NCI-H460 (cell line): ENCODE results near the gene PROCA1. TPM values are rescaled to one million over a fixed set of nuclear protein-coding genes. Genes with fewer than 3 reads are reported as not detected.
"Not testable (repeated sequence)": the region's sequence is repeated elsewhere in the genome, so short reads cannot be mapped to it uniquely, and the experiment has no call there.

ENCODE experiments used
- DNase-seq: peaks from one replicate; pipeline ENCODE4 v3.0.0-alpha.2; 2016; ENCODE audit warnings: low read depth; ENCODE audit errors: extremely low read depth
- total RNA-seq: library from RNA; depleted of rRNA; stranded (reverse); fragments of >200 nt; shearing (Covaris generic); gene quantifications from 2 replicates; pipeline ENCODE4 v1.2.3, GENCODE V29; 2014

PROCA1 gene
- total RNA-seq, 1 experiment from 2014 or later = 3.4 TPM

DNA sequence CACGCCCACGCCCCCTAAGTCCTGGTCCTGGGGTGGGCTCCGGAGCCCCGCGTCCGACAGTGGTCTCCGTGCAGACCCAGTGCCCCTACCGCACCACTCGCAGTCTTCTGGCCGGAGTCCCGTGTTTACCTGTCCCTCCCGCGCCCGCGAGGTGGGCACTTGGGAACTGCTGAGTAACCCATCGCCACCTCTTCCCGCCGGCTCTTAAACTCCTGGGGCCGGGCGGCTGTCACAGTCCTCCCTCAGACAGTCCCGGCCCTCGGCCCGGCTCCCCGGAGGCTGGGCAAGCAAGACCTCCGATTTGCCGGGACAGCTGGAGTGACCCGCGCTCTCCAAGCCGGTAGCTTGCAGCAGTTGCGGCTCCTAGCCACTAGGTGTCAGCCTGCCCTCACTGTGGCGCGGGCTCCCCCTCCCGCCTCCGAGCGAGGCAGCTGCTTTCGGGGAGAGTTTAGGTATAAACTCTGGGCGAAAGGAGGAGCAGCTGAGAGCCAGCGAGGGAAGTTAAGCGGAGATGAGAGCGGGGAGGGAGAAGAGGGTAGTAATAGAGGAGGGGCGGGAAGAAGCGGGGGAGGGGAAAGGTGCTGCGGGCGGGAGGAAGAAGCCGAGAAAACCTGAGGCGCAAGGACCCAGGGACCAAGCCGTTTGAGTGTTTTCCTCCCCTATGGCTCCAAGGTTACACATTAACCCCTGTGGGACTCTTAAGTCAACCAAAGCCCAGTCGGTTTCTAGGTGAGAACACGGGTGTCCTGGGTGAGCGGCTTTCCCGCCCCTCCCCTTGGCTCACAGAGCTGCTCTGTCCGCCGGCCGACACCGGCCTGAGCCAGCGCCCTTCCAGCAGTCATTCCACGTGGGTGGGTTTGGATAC, 15.2 kb upstream of the PROCA1 start:
- peak; percentile 95 for DNase-seq

DNA sequence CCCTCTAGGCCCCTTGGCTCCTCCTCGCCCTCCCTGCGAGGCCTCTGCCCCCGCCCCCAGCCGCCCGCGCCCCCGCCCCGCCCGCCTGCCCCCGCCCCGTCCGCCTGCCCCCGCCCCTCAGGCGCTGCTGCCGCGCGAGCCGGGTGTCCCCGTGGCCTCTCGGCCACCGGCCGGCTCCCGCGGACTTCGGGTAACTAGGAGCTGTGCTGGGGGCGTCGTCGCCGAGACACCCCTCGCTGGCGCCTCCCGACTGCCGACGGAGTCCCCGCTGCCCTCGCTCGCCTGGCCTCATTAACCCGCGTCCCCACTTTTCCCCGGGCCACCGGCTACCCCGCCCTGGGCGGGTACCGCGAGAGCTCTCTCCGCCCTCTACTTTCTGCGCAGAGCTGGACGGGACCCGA, 14.5 kb upstream of the PROCA1 start, which contains the start of gene TLCD1:
Gene TLCD1, minus strand, starts transcription at position 8 of the 401 bp plus-strand sequence. CDS start 136 bp downstream, outside the sequence.
- peak; percentile 71 for DNase-seq

DNA sequence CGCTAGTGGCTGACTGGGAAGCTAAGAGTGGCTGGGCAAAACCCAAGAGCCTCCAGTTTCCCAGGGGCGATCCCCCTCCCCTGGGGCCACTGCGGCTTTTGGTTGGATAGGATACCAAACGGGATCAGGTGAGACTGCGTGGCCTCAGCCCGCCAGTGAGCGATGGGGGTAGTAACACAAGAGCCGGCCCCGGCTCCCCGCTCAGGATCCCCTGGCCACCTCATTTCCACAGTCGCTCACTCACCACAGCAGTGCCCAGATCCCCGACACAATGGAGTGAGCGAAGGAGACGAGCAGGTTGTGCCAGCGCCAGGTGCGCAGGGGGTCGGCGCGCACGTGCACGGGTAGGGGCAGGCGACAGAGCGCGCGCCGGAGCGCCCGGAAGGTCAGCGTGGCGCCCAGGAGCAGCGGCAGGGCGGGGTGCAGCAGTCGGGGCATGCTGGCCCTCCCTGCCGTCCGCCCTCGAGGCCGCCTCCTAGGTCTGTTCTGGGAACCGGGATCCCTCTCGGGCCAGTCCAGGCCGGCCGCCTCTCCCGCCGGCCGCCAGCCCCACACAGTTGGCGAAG, 14.1 kb upstream of the PROCA1 start:
- peak; percentile 55 for DNase-seq

DNA sequence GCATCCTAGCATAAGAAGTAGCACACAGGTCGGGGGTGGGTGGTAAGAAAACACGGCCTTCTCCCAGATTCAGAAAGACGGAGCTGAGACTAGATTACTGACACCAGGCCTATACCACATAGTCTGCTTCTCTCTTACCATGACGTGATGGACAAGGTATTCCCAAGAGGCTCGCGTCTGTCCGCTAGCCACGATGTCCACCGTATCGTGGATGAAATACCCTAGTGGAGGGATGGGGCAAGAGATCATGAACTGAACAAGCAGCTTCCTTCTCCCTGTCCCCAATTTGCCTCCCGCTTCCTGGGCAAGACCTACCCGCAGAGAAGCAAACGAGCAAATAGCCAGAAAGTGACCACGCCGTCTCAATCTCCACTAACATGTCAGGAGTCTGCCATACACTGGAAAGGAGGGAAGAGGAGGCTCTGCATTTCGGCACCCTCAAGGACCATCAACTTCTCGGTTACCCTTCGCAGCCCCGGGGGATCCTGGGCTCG, 13.5 kb upstream of the PROCA1 start:
- peak; percentile 78 for DNase-seq

DNA sequence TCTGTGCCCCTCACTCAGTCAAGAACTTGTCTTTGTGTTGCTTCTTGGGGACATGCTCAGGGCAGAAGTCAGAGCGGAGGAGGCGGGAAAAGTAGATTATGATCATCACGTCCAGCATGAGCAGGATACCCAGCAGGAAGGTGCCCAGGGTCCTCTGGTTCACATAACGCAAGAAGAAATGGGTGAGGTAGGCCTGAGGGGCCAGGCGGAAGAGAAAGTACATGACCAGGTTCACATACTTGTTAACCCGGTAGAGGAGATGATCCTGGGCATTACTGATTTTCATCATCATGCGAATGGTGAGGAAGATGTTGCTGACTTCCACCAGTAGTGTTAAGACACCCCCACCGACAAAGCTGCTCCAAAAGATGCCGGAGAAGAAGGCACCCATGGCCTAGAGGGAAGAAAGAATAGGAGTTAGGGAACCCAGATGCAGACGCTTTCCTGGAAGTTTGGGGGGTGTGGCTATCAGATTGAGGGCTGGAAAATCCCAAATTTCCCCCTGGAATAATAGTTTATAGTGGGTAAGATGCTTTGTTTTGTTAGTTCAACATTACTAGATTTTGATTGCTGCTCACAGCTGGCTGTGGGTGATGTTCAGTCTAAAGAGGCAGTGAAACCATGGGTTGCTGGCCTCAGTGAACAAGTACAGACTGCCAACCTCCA, 12.9 kb upstream of the PROCA1 start:
- no peak for DNase-seq

DNA sequence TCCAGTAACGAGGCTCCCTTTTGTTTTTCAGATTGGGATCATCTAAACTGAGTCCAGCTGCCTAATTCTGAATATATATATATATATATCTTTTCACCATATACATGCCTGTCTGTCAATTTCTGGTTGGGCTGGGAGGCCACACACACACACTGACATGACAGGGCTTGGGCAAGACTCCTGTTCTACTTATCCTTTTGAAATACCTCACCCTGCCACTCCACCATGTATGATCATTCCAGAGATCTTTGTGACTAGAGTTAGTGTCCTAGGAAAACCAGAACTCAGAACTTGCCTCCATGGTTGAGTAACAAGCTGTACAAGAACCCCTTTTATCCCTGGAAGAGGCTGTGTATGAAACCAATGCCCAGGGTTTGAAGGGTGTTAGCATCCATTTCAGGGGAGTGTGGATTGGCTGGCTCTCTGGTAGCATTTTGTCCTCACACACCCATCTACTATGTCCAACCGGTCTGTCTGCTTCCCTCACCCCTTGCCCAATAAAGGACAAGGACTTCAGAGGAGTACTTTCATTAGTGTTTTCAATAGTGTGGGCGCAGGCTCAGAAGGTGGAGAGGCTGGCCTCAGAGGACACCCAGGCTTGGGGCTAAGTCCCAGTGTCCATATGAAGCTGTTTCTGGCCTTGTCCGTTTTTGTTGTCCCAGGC, 12.3 kb upstream of the PROCA1 start:
- not testable (repeated sequence) for DNase-seq

DNA sequence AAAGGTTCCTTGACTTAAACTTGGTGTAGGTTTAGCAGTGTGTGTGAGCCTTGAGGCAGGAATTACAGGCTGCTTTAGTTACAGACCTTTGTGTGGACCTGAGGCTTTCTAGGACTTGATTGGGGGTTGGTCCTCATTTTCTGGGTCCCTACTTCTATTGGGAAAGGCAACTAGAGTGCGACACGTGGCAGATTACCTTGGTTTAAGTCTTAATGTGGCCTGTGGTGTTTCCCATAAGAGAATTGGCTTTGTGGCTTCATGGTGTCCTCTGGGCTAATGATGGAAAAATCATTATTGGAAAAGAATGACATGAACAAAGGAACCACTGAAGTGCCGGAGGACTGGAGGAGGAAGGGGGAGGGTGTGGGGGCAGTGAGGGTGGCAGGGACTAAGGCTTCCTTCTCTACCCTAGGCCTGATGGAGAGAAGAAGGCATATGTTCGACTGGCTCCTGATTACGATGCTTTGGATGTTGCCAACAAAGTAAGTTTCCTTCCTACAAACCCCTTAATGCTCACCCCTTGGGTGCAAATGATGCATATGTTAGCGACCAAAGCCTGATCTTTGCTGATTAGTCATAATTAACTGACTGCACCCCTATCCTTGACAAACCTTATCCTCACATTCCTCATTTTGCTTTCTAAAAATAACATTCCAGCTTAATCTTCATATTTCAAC, 11.6 kb upstream of the PROCA1 start:
- DNase-seq = no peak

DNA sequence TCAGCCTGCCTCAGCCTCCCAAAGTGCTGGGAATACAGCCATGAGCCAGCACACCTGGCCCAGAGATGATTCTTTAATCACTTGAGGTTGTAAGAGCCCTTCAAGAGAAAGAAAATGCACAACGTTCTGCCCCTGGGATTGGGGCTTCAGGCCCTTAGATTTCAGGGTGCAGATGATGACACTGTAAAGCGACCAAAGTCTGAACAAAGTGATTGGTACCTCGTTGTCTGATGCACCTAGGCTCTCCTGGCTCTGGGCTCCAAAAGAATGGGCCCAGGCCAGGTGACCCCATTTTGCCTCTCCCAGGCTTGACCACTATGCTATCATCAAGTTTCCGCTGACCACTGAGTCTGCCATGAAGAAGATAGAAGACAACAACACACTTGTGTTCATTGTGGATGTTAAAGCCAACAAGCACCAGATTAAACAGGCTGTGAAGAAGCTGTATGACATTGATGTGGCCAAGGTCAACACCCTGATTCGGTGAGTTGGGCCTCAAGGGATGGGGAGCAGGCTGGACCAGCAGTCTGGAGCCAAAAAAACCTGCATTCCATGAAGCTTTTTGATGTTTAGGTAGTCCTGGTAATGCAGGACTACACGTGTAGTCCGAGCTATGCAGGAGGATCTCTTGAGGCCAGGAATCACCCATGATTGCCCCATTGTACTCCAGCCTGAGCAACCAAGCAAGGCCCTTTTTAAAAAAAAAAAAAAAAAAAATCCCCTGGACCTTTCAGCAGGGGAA, 10.9 kb upstream of the PROCA1 start:
- no peak for DNase-seq

DNA sequence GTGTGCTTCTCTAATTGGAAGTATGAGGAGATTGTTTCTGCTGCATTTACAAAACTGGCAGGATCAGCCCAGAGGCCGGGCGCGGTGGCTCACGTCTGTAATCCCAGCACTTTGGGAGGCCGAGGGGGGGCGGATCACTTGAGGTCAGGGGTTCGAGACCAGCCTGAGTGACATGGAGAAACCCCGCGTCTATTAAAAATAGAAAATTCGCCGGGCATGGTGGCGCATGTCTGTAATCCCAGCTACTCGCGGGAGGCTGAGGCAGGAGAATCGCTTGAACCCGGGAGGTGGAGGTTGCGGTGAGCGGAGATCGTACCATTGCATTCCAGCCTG, 9.3 kb upstream of the PROCA1 start:
- DNase-seq = not testable (repeated sequence)

DNA sequence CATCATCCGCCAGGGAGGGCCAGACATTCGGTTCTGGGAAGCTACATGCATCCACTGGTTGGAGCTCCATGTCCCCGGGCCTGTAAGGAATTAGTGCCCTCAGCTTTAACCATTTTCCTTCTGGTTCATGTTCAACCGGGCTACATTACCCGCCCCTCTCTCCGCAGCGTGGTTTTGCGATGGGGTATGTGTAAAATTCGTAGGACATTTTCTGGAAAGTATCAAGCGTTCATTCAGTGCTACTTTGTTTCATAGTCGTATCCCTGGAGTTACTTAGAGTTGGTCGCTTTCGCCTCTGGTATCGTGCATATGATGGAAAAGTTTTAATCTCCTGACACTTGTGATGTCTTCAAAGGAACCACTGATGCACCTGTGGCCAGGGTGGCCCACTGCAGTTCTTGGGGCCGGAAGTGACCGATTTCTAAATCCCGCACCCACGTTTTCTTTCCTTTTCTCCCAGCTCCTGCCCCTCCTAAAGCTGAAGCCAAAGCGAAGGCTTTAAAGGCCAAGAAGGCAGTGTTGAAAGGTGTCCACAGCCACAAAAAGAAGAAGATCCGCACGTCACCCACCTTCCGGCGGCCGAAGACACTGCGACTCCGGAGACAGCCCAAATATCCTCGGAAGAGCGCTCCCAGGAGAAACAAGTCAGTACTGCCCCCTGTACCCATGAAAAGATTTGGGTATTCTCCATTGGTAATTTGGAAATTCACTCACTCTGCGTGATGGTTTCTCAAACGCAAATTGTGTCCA, 8.7 kb upstream of the PROCA1 start:
- no peak for DNase-seq

DNA sequence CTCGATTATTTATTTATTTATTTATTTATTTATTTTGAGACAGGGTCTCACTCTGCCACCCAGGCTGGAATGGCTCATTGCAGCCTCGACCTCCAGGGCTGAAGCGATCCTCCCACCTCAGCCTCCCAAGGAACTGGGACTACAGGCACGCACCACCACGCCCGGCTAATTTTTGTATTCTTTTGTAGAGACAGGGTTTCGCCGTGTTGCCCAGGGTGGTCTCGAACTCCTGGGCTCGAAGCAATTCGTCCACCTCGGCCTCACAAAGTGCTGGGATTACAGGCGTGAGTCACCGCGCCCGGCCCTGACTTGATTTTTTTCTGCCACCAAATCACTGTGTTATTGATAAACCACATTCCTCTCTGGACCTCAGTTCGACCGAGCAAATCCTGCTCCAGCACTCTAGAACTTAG, 7.3 kb upstream of the PROCA1 start:
- no peak for DNase-seq

DNA sequence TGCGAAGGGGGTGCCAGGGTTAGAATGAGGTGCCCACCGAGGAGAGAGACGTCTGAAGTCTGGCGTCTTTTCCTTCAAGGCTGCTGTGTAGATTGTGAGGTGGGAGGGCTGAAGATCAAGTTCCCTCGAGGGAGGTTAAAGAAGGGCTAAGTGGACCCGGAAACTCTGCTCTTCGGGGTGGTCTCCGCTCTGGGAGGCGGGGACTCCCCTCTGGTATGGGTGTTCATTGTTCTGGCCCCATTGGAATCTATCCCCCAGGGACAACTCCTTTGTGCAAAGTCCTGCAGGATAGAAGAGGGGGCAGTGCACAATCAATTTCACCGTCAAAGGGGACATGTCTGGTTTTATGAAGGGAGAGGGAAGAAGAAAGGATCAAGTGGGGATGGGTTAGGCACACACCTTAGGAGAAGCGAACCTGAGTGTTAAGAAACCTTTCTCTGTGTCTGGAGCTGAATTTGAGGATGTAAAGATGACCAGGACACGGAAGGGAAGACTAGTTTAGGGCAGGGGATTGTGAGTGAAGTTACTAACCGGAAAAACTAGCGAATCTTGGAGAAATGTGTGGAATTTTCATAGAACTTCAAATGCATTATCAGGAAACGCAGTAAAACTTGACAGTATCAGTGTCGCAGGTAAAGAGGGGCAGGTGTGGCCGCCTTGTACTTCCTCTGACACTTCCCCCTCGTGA, 6.8 kb upstream of the PROCA1 start:
- DNase-seq = no peak

DNA sequence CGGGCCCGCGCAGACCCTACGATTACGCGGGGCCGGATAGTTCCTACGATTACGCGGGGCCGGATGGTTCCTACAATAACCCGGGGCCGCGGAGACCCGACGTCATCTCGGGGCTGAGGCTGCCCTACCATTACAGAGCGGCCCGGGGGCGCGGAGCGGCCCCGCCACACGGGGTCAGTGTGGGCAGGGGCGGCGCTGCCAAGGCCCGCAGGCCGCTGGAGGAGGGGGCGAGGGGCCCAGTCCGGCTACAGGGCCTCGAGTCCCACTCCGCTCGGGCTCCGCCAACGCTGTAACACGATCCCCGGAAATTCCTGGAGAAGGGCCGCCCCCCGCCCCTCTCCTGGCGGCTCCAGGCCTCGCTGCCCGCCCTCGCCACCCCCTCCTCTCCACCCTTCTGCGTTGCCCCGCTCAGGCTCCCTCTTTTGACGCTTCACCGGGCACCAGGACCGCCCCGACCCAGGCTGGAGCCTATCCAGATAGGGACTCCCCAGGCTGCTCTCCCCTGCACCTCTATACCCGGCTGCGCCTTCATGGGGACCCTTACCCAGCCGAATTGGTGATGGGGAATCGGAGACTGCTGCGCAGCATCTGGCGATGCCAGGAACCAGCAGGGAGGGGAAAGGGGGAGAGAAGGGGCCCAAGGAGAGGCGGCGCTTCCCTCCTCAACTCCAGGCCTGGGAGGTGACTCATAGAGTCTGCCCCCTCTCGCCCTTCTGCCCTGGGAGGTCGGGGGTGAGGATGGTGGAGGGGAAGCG, 6.1 kb upstream of the PROCA1 start, which contains the start of gene RAB34:
Gene RAB34, minus strand, starts transcription at position 291 of the 755 bp plus-strand sequence. CDS start 602 bp downstream, outside the sequence.
- peak; percentile 76 for DNase-seq

DNA sequence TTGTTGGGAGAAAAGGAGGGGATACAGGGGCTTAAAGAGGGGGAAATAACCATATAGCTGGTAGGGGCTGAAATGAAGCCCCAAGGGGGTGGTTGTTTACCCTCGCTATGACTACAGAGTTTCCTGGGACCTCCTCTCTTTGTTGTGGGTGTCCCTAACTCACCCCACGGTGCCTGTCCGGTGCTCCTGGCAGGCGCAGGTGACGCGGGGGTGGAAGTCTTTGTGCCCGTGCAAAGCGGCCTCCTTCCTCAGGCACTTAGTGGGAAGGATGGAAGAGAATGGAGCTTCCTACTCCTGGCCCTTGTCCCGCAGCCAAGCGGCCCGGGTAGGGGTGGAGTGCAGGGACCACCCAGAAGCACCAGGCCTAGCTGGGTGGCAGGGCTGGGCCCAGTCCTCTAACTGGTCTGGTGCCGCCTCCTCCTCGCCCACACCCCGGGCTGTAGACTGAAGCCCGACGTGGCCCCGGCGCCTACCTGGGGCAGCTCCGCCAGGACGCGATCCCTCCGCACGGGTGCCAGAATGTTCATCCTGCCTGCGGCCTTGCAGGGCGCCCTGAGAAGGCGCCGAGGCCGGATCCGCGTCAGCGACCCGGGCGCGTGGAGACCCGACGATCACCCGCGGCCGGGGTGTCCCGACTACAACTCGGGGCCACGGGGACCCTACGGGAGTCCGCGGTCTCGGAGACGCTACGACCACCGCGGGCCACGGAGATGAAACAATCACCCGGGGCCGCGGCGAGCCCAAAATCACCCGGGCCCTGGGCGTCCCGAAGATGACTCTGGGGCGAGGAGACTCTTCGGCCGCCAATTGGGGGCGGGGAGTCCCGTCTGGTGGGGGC, 5.3 kb upstream of the PROCA1 start:
- DNase-seq = no peak

DNA sequence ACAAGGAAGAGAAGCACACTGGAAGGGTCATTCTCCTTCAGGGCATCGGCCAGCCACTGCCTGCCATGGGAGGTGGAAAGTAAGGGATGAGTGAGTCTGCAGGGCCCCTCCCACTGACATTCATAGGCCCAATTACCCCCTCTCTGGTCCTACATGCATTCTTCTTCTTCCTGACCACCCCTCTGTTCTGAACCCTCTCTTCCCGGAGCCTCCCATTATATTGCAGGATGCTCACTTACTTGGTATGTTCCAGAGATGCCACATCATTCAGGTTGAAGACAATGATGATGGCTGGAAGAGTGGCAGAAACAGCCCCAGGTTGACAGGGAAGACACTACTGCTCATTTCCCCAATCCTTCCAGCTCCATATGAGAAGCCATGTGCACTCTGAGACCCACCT, 3.5 kb upstream of the PROCA1 start:
- DNase-seq = no peak

DNA sequence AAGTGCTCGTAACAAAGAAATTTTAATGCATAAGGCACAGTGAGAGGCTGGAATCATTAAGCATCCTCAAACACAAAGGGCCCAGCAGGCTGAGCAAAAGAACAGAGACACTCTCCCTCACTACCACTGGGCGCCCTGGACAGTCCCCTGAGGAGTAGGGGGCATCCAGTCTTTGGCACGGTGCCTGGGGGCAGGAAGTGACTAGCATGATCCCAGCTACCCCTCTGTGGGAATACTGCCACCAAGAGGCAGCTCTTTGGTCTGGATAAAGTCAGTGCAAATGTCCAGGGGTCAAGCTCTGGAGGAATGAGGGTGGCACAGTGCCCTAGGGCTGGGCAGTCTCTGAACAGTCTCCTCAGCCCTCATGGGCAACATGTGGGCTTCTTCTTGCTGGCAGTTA, 2.6 kb upstream of the PROCA1 start:
- no peak for DNase-seq
